ENCODE results near the gene ERI3.

ERI3 gene

DNA sequence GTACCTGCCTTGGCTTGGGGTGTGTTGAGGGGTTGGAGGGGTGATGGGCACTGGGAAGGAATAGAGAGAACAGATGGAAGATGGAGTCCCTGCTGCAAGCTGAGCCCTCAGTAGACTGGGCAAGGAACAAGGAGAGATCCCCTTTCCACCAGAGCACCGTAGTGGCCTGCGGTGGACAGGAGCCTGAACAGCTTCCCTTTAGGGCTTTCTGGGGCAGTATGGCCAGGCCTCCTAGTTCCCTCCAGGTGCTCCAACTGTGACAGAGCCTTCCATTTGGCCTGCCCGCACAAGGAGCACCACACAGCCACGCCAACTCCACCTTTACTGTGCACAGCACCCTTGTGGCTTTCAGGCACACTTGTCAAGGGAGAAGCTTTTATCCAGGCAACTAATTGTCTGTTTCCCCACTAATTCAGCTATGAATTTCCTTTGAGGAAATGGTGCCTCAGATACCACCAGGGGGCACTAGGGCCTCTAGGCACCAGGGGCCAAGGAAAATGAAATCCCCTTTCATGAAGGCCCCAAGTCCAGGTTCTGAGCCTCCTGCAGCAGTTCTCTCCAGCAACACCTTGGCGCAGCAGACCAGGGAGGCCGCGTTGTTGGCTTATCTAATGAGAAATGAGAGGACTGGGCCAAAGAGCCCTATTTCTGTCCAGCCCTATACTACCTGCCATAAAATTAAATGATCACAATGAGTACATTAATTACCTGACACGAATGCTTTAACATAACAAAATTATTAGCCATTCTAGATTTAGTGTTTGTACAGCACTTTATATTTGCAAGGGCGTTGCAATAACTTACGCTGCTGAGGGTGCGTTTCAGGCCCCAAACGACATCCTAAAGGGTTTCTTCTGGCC lies 23.1 kb upstream of the ERI3 start:
- Histone ChIP-seq H3K27me3 (ENCODE audit: insufficient read depth, low read length, poor library complexity, severe bottlenecking) (no peaks in the 10 kb centered on the region), H3K9me3 (ENCODE audit: insufficient read depth, low read depth, low read length) (no peaks in the 10 kb centered on the region), H3K4me2 (ENCODE audit: low read depth, low read length, poor library complexity, severe bottlenecking) (no peak overlapping the region), H3F3A (ENCODE audit: low read depth) (no peaks in the 10 kb centered on the region), H3K36me3 (ENCODE audit: insufficient read depth, low read length) (no peaks in the 10 kb centered on the region), H3K9ac (ENCODE audit: low read depth, low read length, poor library complexity, severe bottlenecking) (no peak overlapping the region), H4K20me1 (ENCODE audit: insufficient read depth, low read length, poor library complexity, severe bottlenecking) (no peaks in the 10 kb centered on the region), H3K9me2 (replicated peaks; ENCODE audit: low read depth, low read length) (no peaks in the 10 kb centered on the region), H3K4me3 (ENCODE audit: low read length, poor library complexity, severe bottlenecking) (no peak overlapping the region), H3K79me2 (ENCODE audit: insufficient read depth, low read length) (no peaks in the 10 kb centered on the region), H3K4me1 (ENCODE audit: insufficient read depth, low read length, poor library complexity, severe bottlenecking) (no peaks in the 10 kb centered on the region), H2AFZ (ENCODE audit: low read length) (0 out of 2 replicates have a peak overlapping the region, but pooled peaks have one; percentile 25)
- TF ChIP-seq CTCF (conservative IDR thresholded peaks at IDR 0.05; ENCODE audit: low read length) (peak; percentile 95), EZH2phosphoT487 (IDR thresholded peaks at IDR 0.05; ENCODE audit: borderline replicate concordance) (no peak)

DNA sequence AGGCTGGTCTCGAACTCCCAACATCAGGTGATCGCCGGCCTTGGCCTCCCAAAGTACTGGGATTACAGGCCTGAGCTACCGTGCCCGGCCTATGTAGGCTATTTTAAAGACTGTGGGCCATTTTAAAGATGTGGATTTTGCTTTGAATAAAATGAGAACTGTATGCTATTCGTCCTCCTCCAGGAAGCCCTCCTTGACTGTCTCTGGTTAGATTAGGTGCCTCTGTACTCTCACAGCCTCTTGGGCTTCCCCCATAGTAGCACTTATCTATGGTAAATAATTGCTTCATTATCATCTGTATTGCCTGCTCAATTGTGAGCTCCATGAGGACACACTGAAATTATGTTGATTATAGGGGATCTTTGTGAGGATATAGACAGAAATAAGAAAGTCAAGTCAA lies 20.5 kb upstream of the ERI3 start:
- no peaks in the 10 kb centered on the region for H3K27me3 ChIP-seq (ENCODE audit: insufficient read depth, low read length, poor library complexity, severe bottlenecking)

DNA sequence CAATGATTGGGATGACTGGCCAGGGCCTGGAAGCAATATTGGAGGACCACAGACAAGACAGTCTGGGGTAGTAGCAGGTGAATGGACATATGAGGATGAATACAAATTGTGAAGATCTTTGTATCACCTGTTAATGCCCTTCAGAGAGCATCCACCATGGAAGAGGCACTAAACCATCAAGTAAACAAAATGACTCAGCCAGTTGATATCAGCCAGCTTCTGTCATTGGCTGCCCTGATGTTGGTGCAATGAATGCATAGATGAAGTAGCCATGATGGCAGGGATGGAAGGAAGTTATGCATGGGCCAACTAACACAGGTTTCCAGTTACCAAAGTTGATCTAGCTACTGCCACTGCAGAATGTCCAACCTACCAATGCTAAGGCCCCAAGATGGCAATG lies 16.1 kb upstream of the ERI3 start:
- Histone ChIP-seq H3K4me3 (ENCODE audit: low read length, poor library complexity, severe bottlenecking) (no peak overlapping the region), H3K4me2 (ENCODE audit: low read depth, low read length, poor library complexity, severe bottlenecking) (no peak overlapping the region), H3K79me2 (ENCODE audit: insufficient read depth, low read length) (no peaks in the 10 kb centered on the region), H3K36me3 (ENCODE audit: insufficient read depth, low read length) (no peaks in the 10 kb centered on the region), H3K9me3 (ENCODE audit: insufficient read depth, low read depth, low read length) (no peaks in the 10 kb centered on the region), H2AFZ (ENCODE audit: low read length) (no peak overlapping the region), H3K9ac (ENCODE audit: low read depth, low read length, poor library complexity, severe bottlenecking) (no peak overlapping the region), H3K9me2 (replicated peaks; ENCODE audit: low read depth, low read length) (no peaks in the 10 kb centered on the region), H4K20me1 (ENCODE audit: insufficient read depth, low read length, poor library complexity, severe bottlenecking) (no peaks in the 10 kb centered on the region), H3K27me3 (ENCODE audit: insufficient read depth, low read length, poor library complexity, severe bottlenecking) (no peaks in the 10 kb centered on the region), H3K4me1 (ENCODE audit: insufficient read depth, low read length, poor library complexity, severe bottlenecking) (no peaks in the 10 kb centered on the region), H3F3A (ENCODE audit: low read depth) (no peaks in the 10 kb centered on the region)
- TF ChIP-seq CTCF (conservative IDR thresholded peaks at IDR 0.05; ENCODE audit: low read length): no peak
- TF ChIP-seq EZH2phosphoT487 (IDR thresholded peaks at IDR 0.05; ENCODE audit: borderline replicate concordance): no peak

More for the DNA sequence above, 20.5 kb upstream of the ERI3 start:
- Histone ChIP-seq H3K4me2 (ENCODE audit: low read depth, low read length, poor library complexity, severe bottlenecking) (no peak overlapping the region), H3K9me3 (ENCODE audit: insufficient read depth, low read depth, low read length) (no peaks in the 10 kb centered on the region), H3K4me3 (ENCODE audit: low read length, poor library complexity, severe bottlenecking) (no peak overlapping the region), H3K4me1 (ENCODE audit: insufficient read depth, low read length, poor library complexity, severe bottlenecking) (no peaks in the 10 kb centered on the region), H3K9me2 (replicated peaks; ENCODE audit: low read depth, low read length) (no peaks in the 10 kb centered on the region), H3K9ac (ENCODE audit: low read depth, low read length, poor library complexity, severe bottlenecking) (no peak overlapping the region), H4K20me1 (ENCODE audit: insufficient read depth, low read length, poor library complexity, severe bottlenecking) (no peaks in the 10 kb centered on the region), H3K36me3 (ENCODE audit: insufficient read depth, low read length) (no peaks in the 10 kb centered on the region), H3K79me2 (ENCODE audit: insufficient read depth, low read length) (no peaks in the 10 kb centered on the region), H3F3A (ENCODE audit: low read depth) (no peaks in the 10 kb centered on the region), H2AFZ (ENCODE audit: low read length) (no peak overlapping the region)
- TF ChIP-seq CTCF (conservative IDR thresholded peaks at IDR 0.05; ENCODE audit: low read length): no peak
- TF ChIP-seq EZH2phosphoT487 (IDR thresholded peaks at IDR 0.05; ENCODE audit: borderline replicate concordance): no peak
